HG02938 (cell line): ENCODE data around the gene NNT.
"Not testable (repeated sequence)": the region's sequence is repeated elsewhere in the genome, so short reads cannot be mapped to it uniquely, and the experiment has no call there.

Experiments used
- ATAC-seq: cut with Tn5 transposase; IDR thresholded peaks from one replicate; pipeline ENCODE4 v1.9.1; 2021; ENCODE audit warnings: mild to moderate bottlenecking, moderate library complexity; ENCODE audit not compliant: unreplicated experiment

The NNT gene

DNA sequence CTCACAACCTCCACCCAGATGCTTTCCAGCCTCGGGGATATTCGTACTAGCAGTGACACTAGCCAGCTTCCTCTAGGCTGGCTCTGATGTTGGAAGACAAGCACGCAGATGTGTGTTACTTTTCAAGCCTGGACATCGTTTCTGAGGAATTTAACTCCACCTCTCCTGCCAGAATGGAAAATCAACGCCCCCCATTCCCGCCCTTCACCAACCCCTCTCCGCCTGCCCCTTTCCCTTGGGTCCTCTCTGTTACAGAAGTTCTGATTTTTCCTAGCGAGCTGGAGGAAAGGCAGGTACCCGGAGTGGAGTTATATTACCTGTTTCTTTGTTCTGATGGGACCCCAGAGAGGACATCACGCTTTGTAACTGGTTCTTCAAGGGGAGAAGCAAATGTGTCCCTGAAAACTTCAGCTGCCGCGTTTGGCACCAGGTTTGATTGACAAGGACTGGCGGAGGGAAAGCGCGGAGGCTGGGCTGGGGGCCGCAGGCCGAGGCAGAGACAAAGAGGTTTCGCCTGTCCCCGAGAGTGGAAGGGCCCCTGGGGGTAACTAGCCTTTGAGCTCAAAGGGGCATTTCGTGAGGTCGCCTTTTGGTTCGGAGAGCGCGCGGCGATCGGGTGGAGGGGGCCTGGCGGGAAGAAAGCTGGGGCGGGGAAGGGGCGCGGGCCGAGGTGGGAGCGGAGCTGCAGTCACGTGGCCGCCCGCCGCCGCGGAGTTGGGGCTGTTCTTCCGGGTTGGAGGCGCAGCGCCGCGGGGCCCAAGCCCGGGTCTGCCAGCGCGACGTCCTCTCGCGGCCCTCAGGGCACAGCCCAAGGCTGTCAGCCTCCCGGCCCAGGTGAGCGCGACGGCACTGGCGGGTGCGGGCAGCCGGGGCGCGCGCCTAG is at the start of gene NNT:
TSS of gene NNT (plus strand) at position 720 of the 883 bp plus-strand sequence. CDS start 6,016 bp downstream, outside the sequence.
- peak; percentile 61 for ATAC-seq

DNA sequence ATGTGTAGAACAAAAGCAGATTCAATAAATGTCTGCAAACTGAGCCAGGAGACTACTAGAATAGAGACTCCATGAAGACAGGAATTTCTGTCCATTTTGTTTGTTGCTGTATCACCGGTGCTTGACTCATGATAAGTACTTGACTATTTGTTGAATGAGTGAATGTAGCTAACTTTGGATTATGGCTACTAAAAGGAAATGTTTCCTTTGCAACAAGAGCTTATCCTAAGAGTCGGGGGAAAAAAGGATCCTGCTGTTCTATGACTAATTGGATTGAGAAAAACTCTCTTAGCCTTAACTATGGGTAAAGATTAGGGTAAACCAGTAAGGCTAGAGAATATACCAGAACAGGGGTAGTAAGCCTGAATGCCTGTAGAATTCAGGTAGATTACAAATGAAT is 49.6 kb upstream of the NNT start:
- ATAC-seq, result no peak

DNA sequence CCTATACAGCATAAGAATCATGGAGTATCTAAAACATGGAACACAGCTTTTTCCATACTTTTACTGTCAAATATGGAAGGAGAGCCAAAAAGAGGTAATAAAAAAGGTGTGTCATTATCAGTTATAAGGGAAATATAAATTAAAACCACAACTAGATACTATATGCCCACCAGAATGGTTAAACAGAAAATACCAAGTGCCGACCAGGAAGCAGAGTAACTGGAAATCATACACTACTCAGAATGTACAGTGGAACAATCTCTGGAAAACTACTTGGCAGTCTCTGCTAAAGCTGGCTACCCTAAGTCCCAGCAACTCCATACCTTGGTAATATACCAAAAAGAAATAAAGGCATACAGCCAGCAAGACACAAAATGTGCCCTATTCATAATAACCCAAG is 48.5 kb upstream of the NNT start:
- ATAC-seq, result no peak

DNA sequence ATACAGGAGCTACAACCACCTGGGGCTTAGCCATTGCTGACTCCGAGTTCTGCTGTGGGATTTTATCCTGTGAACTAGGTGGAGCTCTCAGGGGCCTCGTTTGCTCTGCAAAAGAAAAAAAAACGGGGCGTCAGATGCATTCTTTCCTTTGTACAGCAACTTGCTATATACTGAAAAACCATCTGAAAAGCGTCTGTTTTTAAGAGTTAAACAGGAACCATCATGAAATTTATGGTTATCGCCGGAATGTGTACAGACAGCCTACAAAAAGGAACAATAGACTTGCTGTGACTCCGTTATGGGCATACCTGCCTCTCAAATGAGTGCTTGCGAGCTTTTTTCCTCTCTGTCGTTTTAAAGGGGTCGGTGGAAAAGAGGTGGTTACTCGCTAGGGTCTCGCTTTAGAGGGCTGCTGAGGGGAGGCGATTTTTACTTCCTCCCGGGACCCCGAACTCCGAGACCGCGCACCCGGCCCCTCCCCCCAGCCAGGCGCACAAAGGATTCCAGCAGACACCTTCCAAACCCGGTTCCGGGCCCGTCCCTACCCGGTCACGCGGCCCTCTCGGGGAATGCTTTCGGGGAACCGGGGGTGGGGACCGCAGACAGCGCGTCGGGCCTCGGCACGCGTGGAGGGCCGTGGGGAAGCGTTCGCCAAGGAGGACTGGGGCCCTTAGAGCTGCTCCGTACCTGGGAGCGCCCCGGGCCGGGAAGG is 46.9 kb upstream of the NNT start:
- ATAC-seq, result peak; percentile 32

DNA sequence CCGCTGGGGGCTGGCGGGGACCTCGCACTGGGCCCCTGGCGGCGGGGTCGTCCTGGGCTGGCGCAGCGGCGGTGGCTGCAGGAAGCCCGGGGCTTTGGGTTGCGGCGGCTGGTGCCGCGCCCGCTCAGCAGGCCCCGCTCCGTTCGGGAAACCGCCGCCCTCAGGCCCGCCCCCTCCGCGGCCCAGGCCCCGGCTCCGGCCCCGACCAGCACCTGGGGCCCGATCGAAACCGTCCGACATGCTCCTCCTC is 46.4 kb upstream of the NNT start:
- ATAC-seq, result peak; percentile 86

DNA sequence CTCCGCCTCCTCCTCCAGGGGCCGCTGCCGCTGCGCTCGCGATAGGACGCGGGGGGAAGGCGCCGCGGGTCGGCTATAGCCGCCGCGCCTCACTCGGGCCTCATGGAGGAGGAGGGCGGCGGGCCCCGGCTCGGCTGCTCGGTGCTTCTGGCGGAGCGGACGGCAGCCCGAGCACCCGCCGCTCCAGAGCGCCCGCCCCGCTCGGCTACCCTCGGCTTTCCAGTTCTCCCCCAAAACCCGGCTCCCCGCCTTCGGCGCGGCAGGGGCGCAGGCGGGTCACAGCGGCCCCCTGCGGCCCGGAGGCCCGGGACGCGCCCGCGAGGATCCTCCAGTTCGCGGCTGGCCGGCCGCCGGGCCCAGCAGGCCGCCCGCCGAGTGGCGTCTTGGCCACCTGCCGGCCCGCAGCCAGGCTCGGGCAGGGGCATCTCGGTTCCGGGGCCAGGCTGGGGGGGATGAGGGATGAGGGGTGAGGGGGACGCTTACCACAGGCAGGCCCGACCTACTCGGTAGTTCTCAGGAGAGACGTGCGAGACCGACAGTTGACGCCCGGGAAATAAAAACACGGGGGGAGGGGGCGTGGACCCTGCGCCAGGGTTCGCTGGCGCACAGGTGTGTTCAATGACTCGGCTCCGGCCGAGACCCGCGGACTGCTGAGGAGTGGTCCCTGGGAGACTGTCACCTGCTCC is 46.0 kb upstream of the NNT start, which contains the start of gene PAIP1:
TSS of gene PAIP1 (minus strand) at position 221 of the 686 bp plus-strand sequence. CDS start 231 bp downstream, outside the sequence.
- peak; percentile 68 for ATAC-seq

DNA sequence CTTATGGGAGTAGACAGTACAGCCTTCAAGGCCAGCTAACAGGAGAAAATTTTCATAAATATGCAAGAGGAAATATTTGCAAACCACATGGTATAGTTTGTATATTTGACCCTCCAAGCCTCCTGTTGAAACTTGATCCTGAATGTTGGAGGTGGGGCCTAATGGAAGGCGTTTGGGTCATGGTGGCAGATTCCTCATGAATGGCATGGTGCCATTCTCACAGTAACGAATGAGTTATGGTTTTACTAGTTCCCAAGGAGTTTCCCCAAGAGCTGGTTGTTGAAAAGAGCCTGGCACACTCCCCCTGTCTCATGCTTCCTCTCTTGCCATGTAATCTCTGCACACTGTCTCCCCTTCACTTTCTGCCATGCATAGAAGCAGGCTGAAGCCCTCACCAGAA is 42.9 kb upstream of the NNT start:
- no peak for ATAC-seq

DNA sequence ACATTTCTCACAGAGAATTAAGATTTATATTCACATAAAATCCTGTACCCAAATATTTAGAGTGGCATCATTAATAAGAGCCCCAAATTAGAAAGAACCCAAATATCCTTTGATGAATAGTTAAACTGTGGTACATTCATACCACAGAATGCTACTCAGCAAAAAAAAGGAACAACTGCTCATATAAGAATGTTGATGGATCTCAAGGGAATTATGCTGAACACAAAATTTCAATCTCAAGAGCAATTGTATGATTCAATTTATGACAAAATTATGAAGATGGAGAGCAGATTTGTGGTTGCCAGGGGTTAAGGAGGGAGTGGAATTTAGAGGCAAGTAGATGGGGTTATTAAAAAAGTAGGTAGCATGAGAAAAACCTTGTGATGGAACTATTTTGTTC is 41.6 kb upstream of the NNT start:
- no peak for ATAC-seq

DNA sequence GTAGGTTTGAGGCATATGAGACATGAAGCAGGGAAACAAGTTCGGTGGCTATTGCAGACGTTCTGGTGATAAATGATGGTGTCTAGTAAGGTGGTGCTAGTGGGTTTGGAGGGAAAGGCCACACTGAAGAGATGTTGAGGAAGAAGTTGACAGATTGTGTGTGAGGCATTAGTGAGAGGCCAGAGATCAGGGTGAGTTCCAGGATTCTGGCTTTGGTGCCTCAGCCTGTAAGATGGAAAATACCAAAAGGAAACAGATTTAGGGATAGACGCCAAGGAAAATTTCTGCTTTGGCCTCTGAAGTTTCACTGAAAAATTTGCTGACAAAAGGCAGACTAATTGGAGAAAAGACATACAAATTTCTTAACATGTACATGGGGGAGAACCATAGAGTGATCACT is 39.7 kb upstream of the NNT start:
- no peak for ATAC-seq

DNA sequence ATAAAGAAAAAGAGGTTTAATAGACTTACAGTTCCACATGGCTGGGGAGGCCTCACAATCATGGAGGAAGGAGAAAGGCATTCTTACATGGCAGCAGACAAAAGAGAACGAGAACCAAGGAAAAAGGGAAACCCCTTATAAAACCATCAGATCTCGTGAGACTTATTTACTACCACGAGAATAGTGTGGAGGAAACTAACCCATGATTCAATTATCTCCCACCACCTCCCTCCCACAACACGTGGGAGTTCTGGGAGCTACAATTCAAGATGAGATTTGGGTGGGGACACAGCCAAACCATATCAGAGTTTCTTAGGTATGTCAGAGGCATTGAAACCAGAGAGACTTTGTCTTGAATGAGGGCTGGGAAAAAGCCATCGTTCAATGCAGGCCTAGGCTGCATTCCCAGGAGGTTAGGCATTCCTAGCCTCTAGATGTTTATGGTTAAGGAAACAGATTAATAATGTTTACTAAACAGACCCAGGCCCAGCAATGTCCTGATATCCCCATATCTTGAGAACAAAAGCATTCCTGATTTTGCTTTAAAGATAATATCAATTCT is 38.6 kb upstream of the NNT start:
- no peak for ATAC-seq

DNA sequence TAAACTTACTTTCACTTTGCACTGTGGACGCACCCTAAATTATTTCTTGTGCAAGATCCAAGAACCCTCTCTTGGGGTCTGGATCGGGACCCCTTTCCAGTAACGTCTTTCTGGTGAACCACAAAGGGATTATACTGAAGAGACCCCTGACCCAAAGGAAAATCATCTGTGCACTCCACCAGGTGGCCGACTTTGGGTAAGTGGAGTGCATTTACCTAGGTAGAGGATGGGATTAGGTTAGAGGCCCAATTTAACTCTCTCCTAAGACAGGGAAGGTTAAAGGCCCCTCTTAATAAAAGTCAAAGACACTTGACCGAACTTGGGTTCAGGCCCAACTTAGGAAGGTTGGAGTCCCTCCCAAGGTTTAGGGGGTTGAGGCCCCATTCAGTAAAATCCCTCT is 37.9 kb upstream of the NNT start:
- ATAC-seq, result no peak

DNA sequence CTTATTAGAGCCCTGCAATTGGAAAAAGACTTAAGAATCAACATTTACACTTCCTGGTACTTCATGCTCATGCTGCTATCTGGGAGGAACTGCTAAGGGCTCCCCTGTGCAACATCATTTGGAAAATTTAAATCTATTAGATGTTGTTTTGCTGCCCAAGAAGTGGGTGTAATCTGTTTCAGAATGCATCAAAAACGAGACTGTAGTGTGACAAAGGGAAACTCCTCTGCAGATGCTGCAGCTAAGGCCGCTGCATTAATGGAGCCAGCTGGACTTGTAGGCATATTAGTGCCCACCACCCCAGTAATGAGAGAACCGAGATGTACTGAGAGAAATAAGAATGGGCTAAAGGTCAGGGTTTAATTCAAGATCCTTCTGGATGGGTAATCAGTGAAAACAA is 35.0 kb upstream of the NNT start:
- ATAC-seq, result no peak

DNA sequence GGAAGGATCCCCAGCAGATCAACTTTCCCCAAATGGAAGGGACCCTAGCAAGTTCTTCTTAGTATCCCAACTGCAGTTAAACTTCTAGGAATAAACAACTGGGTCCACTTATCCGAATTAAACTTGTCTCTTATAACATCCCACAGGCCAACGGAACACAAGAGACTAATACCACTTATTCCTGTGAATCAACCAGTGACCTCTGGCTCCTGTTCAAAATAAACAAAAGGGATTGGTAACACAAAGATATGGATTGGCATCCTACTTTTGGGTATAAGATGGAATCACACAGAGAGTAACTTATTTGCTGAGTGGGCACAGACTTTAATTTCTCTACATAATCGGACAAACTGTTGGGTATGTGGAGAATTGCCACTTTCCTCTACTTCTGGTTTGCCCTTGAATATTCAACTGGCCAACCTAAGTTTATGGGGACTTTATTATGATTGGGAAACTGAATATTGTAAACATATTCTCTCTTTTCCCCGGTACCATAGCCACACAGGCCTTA is 33.7 kb upstream of the NNT start:
- ATAC-seq, result no peak

DNA sequence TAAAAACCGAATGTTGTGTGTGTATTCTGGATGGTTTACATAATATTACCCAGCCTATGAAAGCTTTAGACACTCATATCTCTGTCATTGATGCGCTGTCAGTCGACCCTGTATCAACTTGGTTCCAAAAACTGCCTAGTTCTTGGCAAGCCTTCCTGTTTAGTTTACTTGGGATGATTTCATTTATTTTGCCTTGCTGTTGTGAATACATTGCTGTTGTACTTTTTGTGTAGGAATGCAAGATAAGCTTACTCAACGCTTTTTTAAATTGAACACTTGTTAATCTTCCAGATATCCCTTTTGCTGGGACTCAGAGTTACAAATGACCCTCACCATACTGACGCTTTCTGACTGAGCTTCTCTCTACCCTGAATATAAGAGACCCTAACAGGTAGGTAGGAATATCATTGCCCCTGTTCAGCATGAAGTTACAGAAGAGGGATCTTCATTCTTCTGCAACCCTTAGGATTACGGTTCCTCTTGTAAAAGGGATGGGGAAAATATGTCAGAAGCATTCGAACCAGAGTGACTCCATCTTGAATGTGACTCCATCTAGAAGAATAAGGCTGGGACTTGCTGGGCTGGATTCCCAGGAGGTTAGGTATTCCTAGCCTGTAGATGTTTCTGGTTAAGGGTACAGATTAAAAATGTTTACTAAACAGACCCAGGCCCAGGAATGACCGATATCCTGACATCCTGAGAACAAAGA is 32.4 kb upstream of the NNT start:
- no peak for ATAC-seq

DNA sequence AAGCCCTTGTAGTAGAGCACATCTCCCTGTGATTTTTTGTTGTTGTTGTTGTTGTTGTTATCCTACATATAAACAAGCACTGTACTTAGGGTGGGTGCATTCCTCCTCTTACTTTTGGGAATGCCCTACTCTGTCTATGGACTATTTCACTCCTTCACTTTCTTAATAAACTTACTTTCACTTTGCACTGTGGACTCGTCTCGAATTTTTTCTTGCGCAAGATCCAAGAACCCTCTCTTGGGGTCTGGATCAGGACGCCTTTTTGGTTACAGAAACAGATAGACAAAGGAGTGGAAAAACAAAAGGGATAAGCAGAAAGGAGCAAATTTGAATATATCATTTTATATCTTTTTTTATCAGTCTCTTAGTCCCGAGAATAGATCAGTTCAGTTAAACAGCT is 31.7 kb upstream of the NNT start:
- ATAC-seq, result no peak

DNA sequence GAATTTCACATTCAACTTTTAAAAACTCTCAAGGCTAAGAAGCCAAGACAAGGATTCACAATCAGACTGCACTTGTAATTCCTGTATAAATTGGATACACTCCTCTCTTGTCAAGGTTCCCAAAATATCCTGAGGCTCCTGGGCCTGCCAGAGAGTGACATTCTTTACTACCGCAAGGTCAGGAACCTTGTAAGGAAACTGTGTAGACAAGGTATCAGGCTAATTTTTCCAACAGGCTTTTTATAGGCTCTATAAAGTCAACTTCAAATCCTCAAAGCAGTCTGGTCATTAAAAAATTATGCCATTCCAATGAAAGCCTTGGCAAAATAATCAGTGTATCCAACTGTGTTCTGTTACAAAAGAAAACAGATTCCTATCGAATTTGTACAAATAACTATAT is 30.6 kb upstream of the NNT start:
- ATAC-seq, result no peak

DNA sequence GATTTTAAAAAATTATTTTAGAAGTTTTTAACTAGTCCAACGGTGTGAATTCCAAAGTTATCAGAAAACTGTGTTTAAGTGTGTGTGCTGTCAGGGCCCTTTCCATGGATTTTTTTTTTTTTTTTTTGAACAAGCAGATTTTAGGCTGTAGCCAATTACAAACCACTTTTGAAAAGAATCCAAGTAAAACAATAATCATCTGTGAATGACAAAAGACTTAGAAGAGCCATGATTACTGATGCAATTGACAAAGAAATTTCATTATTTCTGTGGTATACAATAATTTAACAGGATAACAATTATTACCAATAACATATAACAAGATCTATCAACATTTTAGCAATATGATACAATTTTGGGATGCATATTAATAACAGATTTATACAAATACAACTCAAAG is 29.9 kb upstream of the NNT start:
- ATAC-seq, result no peak

DNA sequence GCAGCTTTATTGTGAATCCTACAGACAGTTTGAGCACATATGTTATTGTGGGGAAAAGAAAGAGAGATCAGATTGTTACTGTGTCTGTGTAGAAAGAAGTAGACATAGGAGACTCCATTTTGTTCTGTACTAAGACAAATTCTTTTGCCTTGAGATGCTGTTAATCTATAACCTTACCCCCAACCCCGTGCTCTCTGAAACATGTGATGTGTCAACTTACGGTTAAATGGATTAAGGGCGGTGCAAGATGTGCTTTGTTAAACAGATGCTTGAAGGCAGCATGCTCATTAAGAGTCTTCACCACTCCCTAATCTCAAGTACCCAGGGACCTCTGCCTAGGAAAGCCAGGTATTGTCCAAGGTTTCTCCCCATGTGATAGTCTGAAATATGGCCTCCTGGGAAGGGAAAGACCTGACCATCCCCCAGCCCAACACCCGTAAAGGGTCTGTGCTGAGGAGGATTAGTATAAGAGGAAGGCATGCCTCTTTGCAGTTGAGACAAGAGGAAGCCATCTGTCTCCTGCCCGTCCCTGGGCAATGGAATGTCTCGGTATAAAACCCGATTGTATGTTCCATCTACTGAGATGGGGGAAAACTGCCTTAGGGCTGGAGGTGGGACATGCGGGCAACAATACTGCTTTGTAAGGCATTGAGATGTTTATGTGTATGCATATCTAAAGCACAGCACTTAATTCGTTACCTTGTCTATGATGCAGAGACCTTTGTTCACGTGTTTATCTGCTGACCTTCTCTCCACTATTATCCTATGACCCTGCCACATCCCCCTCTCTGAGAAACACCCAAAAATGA is 22.4 kb upstream of the NNT start:
- ATAC-seq, result not testable (repeated sequence)

DNA sequence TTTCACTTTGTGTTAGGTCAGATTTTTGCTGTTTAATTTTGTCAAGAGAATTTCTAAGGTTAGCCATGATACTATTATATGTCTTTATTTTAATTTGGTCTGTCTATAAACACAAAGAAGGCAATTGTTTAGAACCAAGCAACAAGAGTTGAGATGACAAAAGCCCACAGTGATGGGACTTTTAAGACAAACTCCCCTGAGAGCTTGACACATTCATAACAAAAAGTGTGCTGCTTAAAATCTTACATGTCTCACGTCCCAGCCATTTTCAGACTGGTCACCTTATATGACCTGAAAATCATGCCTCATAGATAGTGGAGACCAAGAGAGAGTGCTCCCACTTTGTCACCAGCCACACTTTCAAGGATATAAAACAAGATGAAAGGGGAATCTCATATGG is 21.6 kb upstream of the NNT start:
- ATAC-seq, result no peak
